PC-9 (cell line): ENCODE data around the gene TAS1R3. TPM values are rescaled to one million over a fixed set of nuclear protein-coding genes. Genes with fewer than 3 reads are reported as not detected.

ENCODE experiments used
- BruUV-seq: library from RNA; stranded (reverse); fragments of 400-500 nt; replicated peaks from 2 replicates; lab custom pipeline; 2021; lab: Mats Ljungman, UMichigan
- CTCF ChIA-PET: fragments of 300-600 bp; sonication (Branson Sonifier 250); formaldehyde crosslinking; loops from one replicate; lab custom pipeline; 2022; ENCODE audit warnings: antibody characterized with exemption; lab: Charles Lee
- POLR2A ChIA-PET: fragments of 300-600 bp; sonication (Branson Sonifier 250); formaldehyde crosslinking; loops from one replicate; lab custom pipeline; 2022; ENCODE audit warnings: antibody characterized with exemption; ENCODE audit not compliant: unreplicated experiment; lab: Charles Lee
- DNase-seq, 2 experiments: peaks; one replicate each; pipeline versions ENCODE4 v3.0.0 to v3.0.0-alpha.2; 2015 to 2022; ENCODE audit warnings: mixed read lengths in 1 of 2
- H2AFZ ChIP-seq: fragments of 200-600 bp; sonication (generic); 2 replicates; pipeline ENCODE4 v1.8.1; 2017; ENCODE audit warnings: antibody characterized with exemption
- H3F3A ChIP-seq: fragments of 200-600 bp; sonication (generic); 2 replicates; pipeline ENCODE4 v1.8.1; 2017; ENCODE audit warnings: antibody characterized with exemption, mild to moderate bottlenecking, low read depth; ENCODE audit not compliant: insufficient read depth
- H3K27ac ChIP-seq: fragments of 200-600 bp; sonication (generic); 2 replicates; pipeline ENCODE4 v1.6.1; 2016; ENCODE audit warnings: mixed run types
- H3K27me3 ChIP-seq: fragments of 200-600 bp; sonication (generic); 2 replicates; pipeline ENCODE4 v1.6.1; 2016; ENCODE audit warnings: low read depth, mixed run types; ENCODE audit not compliant: insufficient read depth
- H3K36me3 ChIP-seq: fragments of 200-600 bp; sonication (generic); 2 replicates; pipeline ENCODE4 v1.6.1; 2016; ENCODE audit warnings: low read depth, mixed run types
- H3K4me1 ChIP-seq: fragments of 200-600 bp; sonication (generic); replicated peaks from 2 replicates; pipeline ENCODE4 v1.6.1; 2016; ENCODE audit warnings: mixed run types; ENCODE audit not compliant: insufficient read depth
- H3K4me2 ChIP-seq: fragments of 200-600 bp; sonication (generic); 2 replicates; pipeline ENCODE4 v1.6.1; 2017; ENCODE audit warnings: mixed run types
- H3K4me3 ChIP-seq: fragments of 200-600 bp; sonication (generic); 2 replicates; pipeline ENCODE4 v1.6.1; 2016; ENCODE audit warnings: mixed run types
- H3K79me2 ChIP-seq: fragments of 200-600 bp; sonication (generic); 2 replicates; pipeline ENCODE4 v1.6.1; 2017; ENCODE audit warnings: low read depth, mixed run types
- H3K9me2 ChIP-seq: fragments of 200-600 bp; sonication (generic); 2 replicates; pipeline ENCODE4 v1.8.1; 2017; ENCODE audit warnings: mild to moderate bottlenecking; ENCODE audit not compliant: insufficient read depth
- H3K9me3 ChIP-seq: fragments of 200-600 bp; sonication (generic); 2 replicates; pipeline ENCODE4 v1.8.1; 2016; ENCODE audit warnings: low read depth; ENCODE audit not compliant: insufficient read depth
- H4K20me1 ChIP-seq: fragments of 200-600 bp; sonication (generic); 2 replicates; pipeline ENCODE4 v1.8.1; 2017; ENCODE audit not compliant: insufficient read depth
- EZH2 ChIP-seq: fragments of 200-600 bp; sonication (generic); IDR thresholded peaks from 2 replicates; pipeline ENCODE4 v1.8.0; 2017; ENCODE audit warnings: antibody characterized with exemption, low read depth
- intact Hi-C: fragments of 100-400 bp; cut with micrococcal nuclease; formaldehyde crosslinking; loops from one replicate; pipeline ENCODE4 v1.10.0; 2022; ENCODE audit not compliant: unreplicated experiment
- total RNA-seq: library from RNA; stranded (reverse); gene quantifications from 2 replicates; pipeline ENCODE4 v1.2.3, GENCODE V29; 2021
- TF ChIP-seq, protein P1 (sequence below): fragments of 200-600 bp; sonication (generic); conservative IDR thresholded peaks from 2 replicates; pipeline ENCODE4 v1.6.1; 2017; ENCODE audit warnings: mixed run types, antibody characterized with exemption, mild to moderate bottlenecking, moderate library complexity

TAS1R3 gene
- total RNA-seq, 1 experiment from 2014 or later: 0.57 TPM

- Histone ChIP-seq H3K27me3 (no peaks in the 10 kb centered on the region), H3K9me3 (no peaks in the 10 kb centered on the region), H3K4me2 (no peak overlapping the region), H3K36me3 (0 out of 2 replicates have a peak, but pooled peaks cover 5% of the 10 kb centered on the region), H2AFZ (no peak overlapping the region), H3K27ac (no peak overlapping the region), H3K4me3 (no peak overlapping the region), H3K9me2 (no peaks in the 10 kb centered on the region), H3K79me2 (peaks cover 29% of the 10 kb centered on the region; the same call in 1 of the 2 replicates), H3K4me1 (peaks cover 16% of the 10 kb centered on the region; the same call in 1 of the 2 replicates), H4K20me1 (peaks cover 37% of the 10 kb centered on the region), H3F3A (peaks cover 24% of the 10 kb centered on the region; the same call in 1 of the 2 replicates)
- no TSS peak for BruUV-seq
- intact Hi-C loops: no loop called here
- POLR2A ChIA-PET: no interaction called here
- no peak for DNase-seq
- TF ChIP-seq, protein P1, sequence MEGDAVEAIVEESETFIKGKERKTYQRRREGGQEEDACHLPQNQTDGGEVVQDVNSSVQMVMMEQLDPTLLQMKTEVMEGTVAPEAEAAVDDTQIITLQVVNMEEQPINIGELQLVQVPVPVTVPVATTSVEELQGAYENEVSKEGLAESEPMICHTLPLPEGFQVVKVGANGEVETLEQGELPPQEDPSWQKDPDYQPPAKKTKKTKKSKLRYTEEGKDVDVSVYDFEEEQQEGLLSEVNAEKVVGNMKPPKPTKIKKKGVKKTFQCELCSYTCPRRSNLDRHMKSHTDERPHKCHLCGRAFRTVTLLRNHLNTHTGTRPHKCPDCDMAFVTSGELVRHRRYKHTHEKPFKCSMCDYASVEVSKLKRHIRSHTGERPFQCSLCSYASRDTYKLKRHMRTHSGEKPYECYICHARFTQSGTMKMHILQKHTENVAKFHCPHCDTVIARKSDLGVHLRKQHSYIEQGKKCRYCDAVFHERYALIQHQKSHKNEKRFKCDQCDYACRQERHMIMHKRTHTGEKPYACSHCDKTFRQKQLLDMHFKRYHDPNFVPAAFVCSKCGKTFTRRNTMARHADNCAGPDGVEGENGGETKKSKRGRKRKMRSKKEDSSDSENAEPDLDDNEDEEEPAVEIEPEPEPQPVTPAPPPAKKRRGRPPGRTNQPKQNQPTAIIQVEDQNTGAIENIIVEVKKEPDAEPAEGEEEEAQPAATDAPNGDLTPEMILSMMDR: no peak
- no peak for TF ChIP-seq EZH2
- CTCF ChIA-PET: no interaction called here
These were observed 19.7 kb upstream of the TAS1R3 start for GRCh38 chr1:1311107-1312104.

GRCh38 chr1:1312450-1313314 is 18.4 kb upstream of the TAS1R3 start:
- Histone ChIP-seq H3K36me3 (0 out of 2 replicates have a peak, but pooled peaks cover 5% of the 10 kb centered on the region), H3K9me3 (no peaks in the 10 kb centered on the region), H3K27ac (no peak overlapping the region), H3F3A (peaks cover 29% of the 10 kb centered on the region; the same call in 1 of the 2 replicates), H2AFZ (no peak overlapping the region), H3K4me3 (no peak overlapping the region), H3K79me2 (peaks cover 32% of the 10 kb centered on the region), H3K27me3 (no peaks in the 10 kb centered on the region), H3K4me1 (peaks cover 10% of the 10 kb centered on the region), H3K9me2 (no peaks in the 10 kb centered on the region), H4K20me1 (peaks cover 46% of the 10 kb centered on the region), H3K4me2 (no peak overlapping the region)
- no peak for DNase-seq
- BruUV-seq: no TSS peak
- TF ChIP-seq, protein P1: no peak
- TF ChIP-seq EZH2: no peak
- CTCF ChIA-PET: no interaction called here
- intact Hi-C loops: no loop called here
- POLR2A ChIA-PET: no interaction called here
